ENCODE results near the gene EVA1A.

- TF ChIP-seq, protein P1, sequence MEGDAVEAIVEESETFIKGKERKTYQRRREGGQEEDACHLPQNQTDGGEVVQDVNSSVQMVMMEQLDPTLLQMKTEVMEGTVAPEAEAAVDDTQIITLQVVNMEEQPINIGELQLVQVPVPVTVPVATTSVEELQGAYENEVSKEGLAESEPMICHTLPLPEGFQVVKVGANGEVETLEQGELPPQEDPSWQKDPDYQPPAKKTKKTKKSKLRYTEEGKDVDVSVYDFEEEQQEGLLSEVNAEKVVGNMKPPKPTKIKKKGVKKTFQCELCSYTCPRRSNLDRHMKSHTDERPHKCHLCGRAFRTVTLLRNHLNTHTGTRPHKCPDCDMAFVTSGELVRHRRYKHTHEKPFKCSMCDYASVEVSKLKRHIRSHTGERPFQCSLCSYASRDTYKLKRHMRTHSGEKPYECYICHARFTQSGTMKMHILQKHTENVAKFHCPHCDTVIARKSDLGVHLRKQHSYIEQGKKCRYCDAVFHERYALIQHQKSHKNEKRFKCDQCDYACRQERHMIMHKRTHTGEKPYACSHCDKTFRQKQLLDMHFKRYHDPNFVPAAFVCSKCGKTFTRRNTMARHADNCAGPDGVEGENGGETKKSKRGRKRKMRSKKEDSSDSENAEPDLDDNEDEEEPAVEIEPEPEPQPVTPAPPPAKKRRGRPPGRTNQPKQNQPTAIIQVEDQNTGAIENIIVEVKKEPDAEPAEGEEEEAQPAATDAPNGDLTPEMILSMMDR (IDR thresholded peaks at IDR 0.05; ENCODE audit: control extremely low read depth in 1 of 3, insufficient read depth in 1 of 3, low read depth in 1 of 3, low read length in 3 of 3) = no peak
- TF ChIP-seq EZH2 (IDR thresholded peaks at IDR 0.05; ENCODE audit: low read depth, low read length, severe bottlenecking) (no peak), GABPA (IDR thresholded peaks at IDR 0.05; ENCODE audit: borderline replicate concordance, insufficient read depth, low read length) (no peak), RFX5 (IDR thresholded peaks at IDR 0.05; ENCODE audit: borderline replicate concordance, low read depth, low read length) (no peak), JUN (IDR thresholded peaks at IDR 0.05; ENCODE audit: low read depth, low read length) (no peak), EGR1 (IDR thresholded peaks at IDR 0.05; ENCODE audit: borderline replicate concordance, low read depth, low read length) (no peak), JUND (IDR thresholded peaks at IDR 0.05; ENCODE audit: low read length) (no peak), ZNF274 (IDR thresholded peaks at IDR 0.05; ENCODE audit: borderline replicate concordance, extremely low read depth, low read length) (no peak), SIN3A (conservative IDR thresholded peaks at IDR 0.05 in 1 of 2, IDR thresholded peaks at IDR 0.05 in 1 of 2; ENCODE audit: low read depth in 1 of 2, low read length in 2 of 2) (no peak), RBBP5 (IDR thresholded peaks at IDR 0.05; ENCODE audit: borderline replicate concordance, low read depth, low read length) (no peak), POLR2A (IDR thresholded peaks at IDR 0.05; ENCODE audit: control extremely low read depth in 1 of 2, low read depth in 2 of 2, low read length in 2 of 2) (no peak), ASH2L (IDR thresholded peaks at IDR 0.05; ENCODE audit: low read length) (no peak)
- TF ChIP-seq, protein P2, sequence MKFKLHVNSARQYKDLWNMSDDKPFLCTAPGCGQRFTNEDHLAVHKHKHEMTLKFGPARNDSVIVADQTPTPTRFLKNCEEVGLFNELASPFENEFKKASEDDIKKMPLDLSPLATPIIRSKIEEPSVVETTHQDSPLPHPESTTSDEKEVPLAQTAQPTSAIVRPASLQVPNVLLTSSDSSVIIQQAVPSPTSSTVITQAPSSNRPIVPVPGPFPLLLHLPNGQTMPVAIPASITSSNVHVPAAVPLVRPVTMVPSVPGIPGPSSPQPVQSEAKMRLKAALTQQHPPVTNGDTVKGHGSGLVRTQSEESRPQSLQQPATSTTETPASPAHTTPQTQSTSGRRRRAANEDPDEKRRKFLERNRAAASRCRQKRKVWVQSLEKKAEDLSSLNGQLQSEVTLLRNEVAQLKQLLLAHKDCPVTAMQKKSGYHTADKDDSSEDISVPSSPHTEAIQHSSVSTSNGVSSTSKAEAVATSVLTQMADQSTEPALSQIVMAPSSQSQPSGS (IDR thresholded peaks at IDR 0.05; ENCODE audit: low read length) = no peak
Measured at GRCh38 chr2:75489721-75490120, 71.0 kb downstream of the EVA1A start.

Measured in H1 (cell line).